ENCODE measurements around the gene CDH22. TPM values are rescaled to one million over a fixed set of nuclear protein-coding genes. Genes with fewer than 3 reads are reported as not detected.

CDH22 gene
- total and polyA plus RNA-seq, 2 donors (not counting 1 experiment from before 2014, with no cell fraction given), result not detected

DNA sequence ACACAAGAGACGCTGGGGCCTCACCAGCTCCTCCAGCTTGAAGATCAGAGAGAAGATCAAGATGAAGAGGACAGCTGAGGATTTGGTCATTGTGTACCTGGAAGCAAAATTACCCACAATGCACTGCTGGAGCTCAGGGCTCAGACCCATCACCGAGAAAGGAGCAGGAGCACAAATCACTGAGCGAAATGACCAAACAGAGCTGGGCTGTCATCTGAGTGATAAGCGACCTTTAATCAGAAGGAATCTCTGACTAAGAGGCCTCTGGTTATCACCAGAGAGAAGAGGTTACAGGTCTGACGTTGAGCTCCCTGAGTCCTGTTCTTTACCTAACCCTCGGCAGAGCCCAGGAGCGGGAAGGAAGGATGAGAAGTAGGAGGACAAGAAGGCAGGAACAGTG, 47.5 kb upstream of the CDH22 start:
- Histone ChIP-seq H3K9me3 (ENCODE audit: control extremely low read depth in 1 of 3, control insufficient read depth in 2 of 3, insufficient read depth in 1 of 3, low read length in 2 of 3) (no peaks in the 10 kb centered on the region), H3K27me3 (replicated peaks in 1 of 4; ENCODE audit: control extremely low read depth in 1 of 4, control insufficient read depth in 3 of 4, insufficient read depth in 4 of 4, low read length in 3 of 4) (no peaks in the 10 kb centered on the region), H3K27ac (ENCODE audit: low read length in 2 of 2) (no peak overlapping the region), H3K79me2 (ENCODE audit: control insufficient read depth, insufficient read depth, low read length) (peaks cover 11% of the 10 kb centered on the region), H3K4me3 (ENCODE audit: control extremely low read depth in 1 of 5, extremely low read depth in 1 of 5, insufficient read depth in 1 of 5, low read depth in 2 of 5, low read length in 4 of 5) (no peak overlapping the region), H3K9ac (ENCODE audit: low read length) (no peak overlapping the region), H3K4me2 (replicated peaks; ENCODE audit: low read depth, low read length, poor library complexity, severe bottlenecking) (no peak overlapping the region), H3K36me3 (replicated peaks in 1 of 2; ENCODE audit: control extremely low read depth in 1 of 2, control insufficient read depth in 1 of 2, extremely low read depth in 1 of 2, insufficient read depth in 2 of 2, low read length in 1 of 2) (peaks cover 0 to 15% of the 10 kb centered on the region in 2 experiments), H3K4me1 (ENCODE audit: control insufficient read depth in 2 of 2, insufficient read depth in 2 of 2, low read length in 2 of 2) (peaks cover 12 to 39% of the 10 kb centered on the region in 2 donors), H4K20me1 (ENCODE audit: control insufficient read depth, insufficient read depth, low read length, poor library complexity, severe bottlenecking) (peaks cover 41% of the 10 kb centered on the region), H2AFZ (ENCODE audit: insufficient read depth, low read depth, low read length, poor library complexity, severe bottlenecking) (no peak overlapping the region)
- Mint-ChIP-seq H3K27me3 (no peaks in the 10 kb centered on the region), H3K27ac (peak overlapping the region; percentile 10), H3K4me1 (peaks cover 42% of the 10 kb centered on the region), H3K4me3 (no peak overlapping the region), H3K9me3 (ENCODE audit: insufficient read depth) (no peaks in the 10 kb centered on the region)
- intact Hi-C loops (cut with micrococcal nuclease), result no loop called here
- 98% methylated on average over 7 of the region's 7 CpGs for WGBS (ENCODE audit: insufficient coverage)
- TF ChIP-seq, protein P1, sequence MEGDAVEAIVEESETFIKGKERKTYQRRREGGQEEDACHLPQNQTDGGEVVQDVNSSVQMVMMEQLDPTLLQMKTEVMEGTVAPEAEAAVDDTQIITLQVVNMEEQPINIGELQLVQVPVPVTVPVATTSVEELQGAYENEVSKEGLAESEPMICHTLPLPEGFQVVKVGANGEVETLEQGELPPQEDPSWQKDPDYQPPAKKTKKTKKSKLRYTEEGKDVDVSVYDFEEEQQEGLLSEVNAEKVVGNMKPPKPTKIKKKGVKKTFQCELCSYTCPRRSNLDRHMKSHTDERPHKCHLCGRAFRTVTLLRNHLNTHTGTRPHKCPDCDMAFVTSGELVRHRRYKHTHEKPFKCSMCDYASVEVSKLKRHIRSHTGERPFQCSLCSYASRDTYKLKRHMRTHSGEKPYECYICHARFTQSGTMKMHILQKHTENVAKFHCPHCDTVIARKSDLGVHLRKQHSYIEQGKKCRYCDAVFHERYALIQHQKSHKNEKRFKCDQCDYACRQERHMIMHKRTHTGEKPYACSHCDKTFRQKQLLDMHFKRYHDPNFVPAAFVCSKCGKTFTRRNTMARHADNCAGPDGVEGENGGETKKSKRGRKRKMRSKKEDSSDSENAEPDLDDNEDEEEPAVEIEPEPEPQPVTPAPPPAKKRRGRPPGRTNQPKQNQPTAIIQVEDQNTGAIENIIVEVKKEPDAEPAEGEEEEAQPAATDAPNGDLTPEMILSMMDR (IDR thresholded peaks at IDR 0.05), result no peak
- TF ChIP-seq EZH2 (IDR thresholded peaks at IDR 0.05; ENCODE audit: borderline replicate concordance, insufficient read depth, low read depth, low read length, poor library complexity, severe bottlenecking), result no peak
- ChIA-PET POLR2A (no interaction called here), CTCF (interaction anchor here (0.6 kb wide), 1 partner anchor 72 kb away, joined by 3 read pairs; no protein-coding TSS in a partner anchor)
- ATAC-seq (ENCODE audit: low read depth), result no peak
- DNase-seq, result no peak

DNA sequence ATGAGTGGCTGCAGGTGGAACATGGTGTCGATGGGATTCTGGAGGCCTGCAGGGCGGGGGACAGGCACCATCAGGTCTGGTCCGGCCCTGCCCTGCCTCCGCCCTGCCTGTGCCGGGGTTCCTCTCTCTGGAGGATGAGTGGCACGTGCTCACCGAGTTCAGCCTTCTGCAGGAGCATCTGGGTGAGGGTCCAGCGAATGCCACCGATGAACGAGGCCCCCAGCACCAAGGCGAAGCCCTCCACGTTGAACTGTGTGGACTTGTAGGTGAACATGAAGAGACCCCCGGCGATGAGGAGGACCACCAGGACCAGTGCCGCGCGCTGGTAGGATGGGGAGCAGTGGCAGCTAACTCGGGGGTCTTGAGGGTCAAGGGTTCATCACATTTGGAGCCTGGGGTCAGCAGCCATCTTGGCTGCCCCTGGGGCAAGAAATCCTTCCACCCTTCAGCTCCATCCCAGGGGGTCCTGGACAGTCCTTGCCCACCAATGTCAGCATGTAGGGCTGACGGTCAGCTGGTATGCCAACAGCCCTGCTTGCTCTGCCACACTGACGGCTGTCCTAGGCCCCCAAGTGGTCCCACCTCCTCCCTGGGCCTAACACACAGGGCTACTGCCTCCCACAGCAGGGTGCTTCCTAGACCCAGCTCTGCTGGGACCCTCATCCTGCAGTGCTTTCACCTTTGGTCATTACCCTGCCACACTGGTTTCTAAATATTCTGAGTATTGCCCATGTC, 46.8 kb upstream of the CDH22 start:
- Histone ChIP-seq H3K27ac (ENCODE audit: low read length in 2 of 2) (no peak overlapping the region), H3K27me3 (replicated peaks in 1 of 4; ENCODE audit: control extremely low read depth in 1 of 4, control insufficient read depth in 3 of 4, insufficient read depth in 4 of 4, low read length in 3 of 4) (no peaks in the 10 kb centered on the region), H3K4me3 (ENCODE audit: control extremely low read depth in 1 of 5, extremely low read depth in 1 of 5, insufficient read depth in 1 of 5, low read depth in 2 of 5, low read length in 4 of 5) (no peak overlapping the region), H3K36me3 (replicated peaks in 1 of 2; ENCODE audit: control extremely low read depth in 1 of 2, control insufficient read depth in 1 of 2, extremely low read depth in 1 of 2, insufficient read depth in 2 of 2, low read length in 1 of 2) (peaks cover 0 to 19% of the 10 kb centered on the region in 2 experiments), H2AFZ (ENCODE audit: insufficient read depth, low read depth, low read length, poor library complexity, severe bottlenecking) (no peak overlapping the region), H4K20me1 (ENCODE audit: control insufficient read depth, insufficient read depth, low read length, poor library complexity, severe bottlenecking) (peaks cover 42% of the 10 kb centered on the region), H3K79me2 (ENCODE audit: control insufficient read depth, insufficient read depth, low read length) (peaks cover 11% of the 10 kb centered on the region), H3K4me1 (ENCODE audit: control insufficient read depth in 2 of 2, insufficient read depth in 2 of 2, low read length in 2 of 2) (peaks cover 14 to 44% of the 10 kb centered on the region in 2 donors), H3K9me3 (ENCODE audit: control extremely low read depth in 1 of 3, control insufficient read depth in 2 of 3, insufficient read depth in 1 of 3, low read length in 2 of 3) (no peaks in the 10 kb centered on the region), H3K4me2 (replicated peaks; ENCODE audit: low read depth, low read length, poor library complexity, severe bottlenecking) (no peak overlapping the region), H3K9ac (ENCODE audit: low read length) (no peak overlapping the region)
- no peaks in the 10 kb centered on the region for H3K9me3 Mint-ChIP-seq (ENCODE audit: insufficient read depth)
- POLR2A ChIA-PET, result no interaction called here
- no peaks in the 10 kb centered on the region for H3K27me3 Mint-ChIP-seq
- intact Hi-C loops (cut with micrococcal nuclease), result no loop called here
- H3K4me1 Mint-ChIP-seq, result peaks cover 47% of the 10 kb centered on the region
- no peak for TF ChIP-seq EZH2 (IDR thresholded peaks at IDR 0.05; ENCODE audit: borderline replicate concordance, insufficient read depth, low read depth, low read length, poor library complexity, severe bottlenecking)
- TF ChIP-seq, protein P1 (IDR thresholded peaks at IDR 0.05), result no peak
- CTCF ChIA-PET, result no interaction called here
- DNase-seq (no peak), ATAC-seq (ENCODE audit: low read depth) (no peak)
- H3K27ac Mint-ChIP-seq, result peak overlapping the region; percentile 10
- WGBS (ENCODE audit: insufficient coverage), result 96% methylated on average over 19 of the region's 20 CpGs
- H3K4me3 Mint-ChIP-seq, result no peak overlapping the region
